Lower lobe of right lung (tissue), 2 donors: ENCODE measurements around the gene CX3CR1. TPM values are rescaled to one million over a fixed set of nuclear protein-coding genes. Genes with fewer than 3 reads are reported as not detected.
A peak's percentile ranks its signal among the peaks of the same experiment; 100 is the strongest.

Experiments
- ATAC-seq, 2 donors: fragments of 200-7000 bp; cut with Tn5 transposase; one replicate each; pipeline ENCODE4 v1.9.1; 2020 to 2022; ENCODE audit warnings: mild to moderate bottlenecking in 2 of 2, moderate library complexity in 2 of 2
- DNase-seq: peaks from one replicate; pipeline ENCODE4 v3.0.0-alpha.2; 2020
- H3K27ac ChIP-seq: fragments of 200-600 bp; one replicate; pipeline ENCODE4 v1.8.0; 2022
- H3K27me3 ChIP-seq: fragments of 200-600 bp; one replicate; pipeline ENCODE4 v1.8.0; 2022; ENCODE audit warnings: low read depth
- H3K36me3 ChIP-seq: fragments of 200-600 bp; one replicate; pipeline ENCODE4 v1.8.0; 2022; ENCODE audit warnings: mild to moderate bottlenecking
- H3K4me1 ChIP-seq: fragments of 200-600 bp; one replicate; pipeline ENCODE4 v1.8.0; 2022
- H3K4me3 ChIP-seq: fragments of 200-600 bp; one replicate; pipeline ENCODE4 v1.8.0; 2022; ENCODE audit warnings: mild to moderate bottlenecking
- H3K9me3 ChIP-seq: fragments of 200-600 bp; one replicate; pipeline ENCODE4 v1.8.0; 2022
- intact Hi-C: fragments of 100-400 bp; cut with DNase I; formaldehyde crosslinking; loops from one replicate; pipeline ENCODE4 v1.11.0; 2022
- total RNA-seq: library from RNA; stranded (reverse); fragmentation: NEBNext Ultra II Directional; extraction: Animal tissue kit (Norgen Biotek cat#: 25700); gene quantifications from one replicate; pipeline ENCODE4 v1.2.1, GENCODE V29; 2021
- TF ChIP-seq, protein P1 (sequence below): fragments of 200-600 bp; IDR thresholded peaks from one replicate; pipeline ENCODE4 v1.8.0; 2022; ENCODE audit warnings: antibody characterized with exemption, mild to moderate bottlenecking
- donor health status: DM: no; HTN: yes; CAD: no; lungs with severe emphysema.

The CX3CR1 gene
- total RNA-seq, 1 donor from 2014 or later: 14.1 TPM

DNA sequence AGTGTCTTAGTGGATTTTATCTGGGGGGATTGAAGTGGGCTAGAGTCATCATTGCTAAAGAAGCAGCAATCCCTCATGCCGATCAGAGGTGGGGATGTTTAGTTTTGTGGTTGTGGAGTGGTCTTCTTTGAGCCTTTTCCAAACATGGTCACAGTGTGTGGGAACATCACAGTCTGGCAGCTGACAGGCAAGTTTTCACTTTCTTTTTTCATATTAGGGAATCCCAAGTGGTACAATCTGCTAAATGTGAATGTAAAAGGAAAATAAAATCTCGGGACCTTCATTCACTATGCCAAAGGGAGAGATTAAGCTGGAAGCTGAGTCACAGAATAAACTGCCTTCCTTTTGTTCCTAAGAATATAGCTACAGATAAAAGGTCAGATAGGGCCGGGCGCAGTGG is 10.4 kb upstream of the CX3CR1 start:
- H3K36me3 ChIP-seq: no peaks in the 10 kb centered on the region
- peak overlapping the region; percentile 12 for H3K27ac ChIP-seq
- no peaks in the 10 kb centered on the region for H3K9me3 ChIP-seq
- no peak overlapping the region for H3K4me3 ChIP-seq
- no peak for DNase-seq
- no peak for ATAC-seq
- no peaks in the 10 kb centered on the region for H3K27me3 ChIP-seq
- H3K4me1 ChIP-seq: peaks cover 3% of the 10 kb centered on the region
- TF ChIP-seq, protein P1, sequence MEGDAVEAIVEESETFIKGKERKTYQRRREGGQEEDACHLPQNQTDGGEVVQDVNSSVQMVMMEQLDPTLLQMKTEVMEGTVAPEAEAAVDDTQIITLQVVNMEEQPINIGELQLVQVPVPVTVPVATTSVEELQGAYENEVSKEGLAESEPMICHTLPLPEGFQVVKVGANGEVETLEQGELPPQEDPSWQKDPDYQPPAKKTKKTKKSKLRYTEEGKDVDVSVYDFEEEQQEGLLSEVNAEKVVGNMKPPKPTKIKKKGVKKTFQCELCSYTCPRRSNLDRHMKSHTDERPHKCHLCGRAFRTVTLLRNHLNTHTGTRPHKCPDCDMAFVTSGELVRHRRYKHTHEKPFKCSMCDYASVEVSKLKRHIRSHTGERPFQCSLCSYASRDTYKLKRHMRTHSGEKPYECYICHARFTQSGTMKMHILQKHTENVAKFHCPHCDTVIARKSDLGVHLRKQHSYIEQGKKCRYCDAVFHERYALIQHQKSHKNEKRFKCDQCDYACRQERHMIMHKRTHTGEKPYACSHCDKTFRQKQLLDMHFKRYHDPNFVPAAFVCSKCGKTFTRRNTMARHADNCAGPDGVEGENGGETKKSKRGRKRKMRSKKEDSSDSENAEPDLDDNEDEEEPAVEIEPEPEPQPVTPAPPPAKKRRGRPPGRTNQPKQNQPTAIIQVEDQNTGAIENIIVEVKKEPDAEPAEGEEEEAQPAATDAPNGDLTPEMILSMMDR: no peak
- intact Hi-C loops: loop anchor here (10.0 kb wide), 1 partner anchor 165 kb away; no protein-coding TSS in a partner anchor

DNA sequence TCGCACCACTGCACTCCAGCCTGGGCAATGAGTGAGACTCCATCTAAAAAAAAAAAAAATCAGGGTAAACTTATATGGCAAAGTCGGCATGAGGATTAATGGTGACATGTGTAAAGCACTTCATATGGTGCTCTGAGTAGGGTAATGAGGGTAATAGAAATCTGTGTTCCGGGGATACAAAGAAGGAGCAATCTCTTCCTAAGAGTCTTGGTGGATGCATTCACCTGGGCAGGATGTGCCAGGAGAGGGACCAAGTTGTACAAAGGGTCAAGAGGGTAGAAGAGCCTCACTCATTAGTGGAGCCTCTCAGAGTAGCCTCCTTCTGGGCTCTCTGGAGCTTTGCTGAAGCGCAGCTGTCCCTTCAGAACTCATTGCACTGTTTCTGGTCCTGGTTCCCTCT is 9.3 kb upstream of the CX3CR1 start:
- Histone ChIP-seq H3K9me3 (no peaks in the 10 kb centered on the region), H3K27ac (no peak overlapping the region), H3K27me3 (no peaks in the 10 kb centered on the region), H3K4me1 (peaks cover 3% of the 10 kb centered on the region), H3K4me3 (no peak overlapping the region), H3K36me3 (no peaks in the 10 kb centered on the region)
- DNase-seq: no peak
- intact Hi-C loops: loop anchor here (10.0 kb wide), 1 partner anchor 84 kb away; no protein-coding TSS in a partner anchor
- no peak for ATAC-seq
- TF ChIP-seq, protein P1: no peak

DNA sequence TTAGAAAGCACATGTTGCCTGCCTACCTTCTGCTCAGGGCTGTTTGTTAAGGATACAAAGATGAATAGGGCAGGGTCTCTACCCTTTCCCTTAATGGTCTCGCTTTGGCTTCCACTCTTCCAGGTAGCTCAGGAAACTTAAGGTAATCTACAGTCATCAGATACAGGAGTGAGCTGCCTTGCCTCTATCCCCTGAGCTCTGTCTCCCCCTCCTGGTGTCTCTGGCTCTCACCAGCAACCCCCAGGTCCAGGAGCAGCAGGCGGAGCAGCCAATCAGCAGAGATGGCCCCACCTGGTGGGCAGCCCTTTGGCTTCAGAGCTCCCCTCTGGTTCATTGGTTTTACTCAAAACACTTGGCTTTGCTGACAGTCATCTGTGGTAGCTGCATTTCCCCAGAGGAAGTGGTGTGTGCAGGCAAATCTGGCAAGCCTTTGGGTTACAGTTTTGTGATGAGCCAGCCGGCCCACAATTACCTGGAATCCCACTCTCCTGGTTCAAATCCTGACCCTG is 8.5 kb upstream of the CX3CR1 start:
- intact Hi-C loops: loop anchor here (10.0 kb wide), 1 partner anchor 84 kb away; no protein-coding TSS in a partner anchor
- TF ChIP-seq, protein P1: peak; percentile 90
- peak; percentile 82 for DNase-seq
- no peaks in the 10 kb centered on the region for H3K27me3 ChIP-seq
- peak; percentile 95 for ATAC-seq
- H3K4me1 ChIP-seq: peaks cover 3% of the 10 kb centered on the region
- no peak overlapping the region for H3K4me3 ChIP-seq
- H3K27ac ChIP-seq: no peak overlapping the region
- H3K36me3 ChIP-seq: no peaks in the 10 kb centered on the region
- no peaks in the 10 kb centered on the region for H3K9me3 ChIP-seq

- no peaks in the 10 kb centered on the region for H3K9me3 ChIP-seq
- no peaks in the 10 kb centered on the region for H3K36me3 ChIP-seq
- H3K27ac ChIP-seq: no peak overlapping the region
- intact Hi-C loops: loop anchor here (10.0 kb wide), 1 partner anchor 83 kb away; no protein-coding TSS in a partner anchor
- peaks cover 3% of the 10 kb centered on the region for H3K4me1 ChIP-seq
- no peak for ATAC-seq
- H3K27me3 ChIP-seq: no peaks in the 10 kb centered on the region
- DNase-seq: no peak
- TF ChIP-seq, protein P1: no peak
- no peak overlapping the region for H3K4me3 ChIP-seq
Observed at GRCh38 chr3:39287216-39288164, 7.7 kb upstream of the CX3CR1 start.

DNA sequence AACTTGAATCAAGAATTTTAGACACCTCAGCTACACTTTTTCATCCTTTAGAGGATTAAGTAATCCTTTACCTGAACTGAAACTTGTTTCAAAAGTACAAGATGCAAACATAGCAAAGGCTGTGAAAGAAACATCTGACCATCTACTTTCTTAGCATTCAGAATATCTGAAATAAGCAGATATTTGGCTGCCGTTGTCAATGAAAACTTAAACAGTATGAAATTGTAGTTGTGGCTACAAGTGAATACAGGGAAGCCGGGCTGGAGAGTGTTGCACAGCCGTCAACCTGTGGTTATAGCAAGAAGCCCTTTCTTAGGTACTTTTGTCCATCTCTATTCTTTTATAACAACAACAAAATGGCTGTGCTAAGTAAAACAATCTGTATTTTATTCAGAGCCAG is 6.9 kb upstream of the CX3CR1 start:
- Histone ChIP-seq H3K36me3 (no peaks in the 10 kb centered on the region), H3K9me3 (no peaks in the 10 kb centered on the region), H3K4me3 (no peak overlapping the region), H3K27me3 (no peaks in the 10 kb centered on the region), H3K27ac (no peak overlapping the region), H3K4me1 (peaks cover 3% of the 10 kb centered on the region)
- TF ChIP-seq, protein P1: no peak
- DNase-seq (no peak), ATAC-seq (no peak)
- intact Hi-C loops: loop anchor here (10.0 kb wide), 1 partner anchor 82 kb away; no protein-coding TSS in a partner anchor
